MG63 (cell line): ENCODE data around the gene SGCD. TPM values are rescaled to one million over a fixed set of nuclear protein-coding genes. Genes with fewer than 3 reads are reported as not detected.

Experiments used
- DNase-seq: peaks from one replicate; pipeline ENCODE4 v3.0.0-alpha.2; 2020
- H3K27me3 ChIP-seq: fragments of 250-450 bp; sonication (Bioruptor Pico); 2 replicates; pipeline ENCODE4 v1.5.1; 2020; ENCODE audit warnings: mild to moderate bottlenecking, moderate library complexity
- H3K36me3 ChIP-seq: fragments of 250-450 bp; sonication (Bioruptor Pico); 2 replicates; pipeline ENCODE4 v1.5.1; 2020; ENCODE audit warnings: mild to moderate bottlenecking, moderate library complexity
- H3K4me3 ChIP-seq: fragments of 250-450 bp; sonication (Bioruptor Pico); 2 replicates; pipeline ENCODE4 v1.5.1; 2020; ENCODE audit warnings: mild to moderate bottlenecking, moderate library complexity
- H3K9me3 ChIP-seq: fragments of 250-450 bp; sonication (Bioruptor Pico); 2 replicates; pipeline ENCODE4 v1.5.1; 2020; ENCODE audit warnings: mild to moderate bottlenecking, moderate library complexity
- total RNA-seq: library from RNA; depleted of rRNA; stranded (reverse); fragments of >200 nt; shearing (Covaris generic); gene quantifications from 2 replicates; pipeline ENCODE4 v1.2.3, GENCODE V29; 2014; ENCODE audit warnings: low replicate concordance

Gene SGCD
- total RNA-seq, 1 experiment from 2014 or later = 0.49 TPM

DNA sequence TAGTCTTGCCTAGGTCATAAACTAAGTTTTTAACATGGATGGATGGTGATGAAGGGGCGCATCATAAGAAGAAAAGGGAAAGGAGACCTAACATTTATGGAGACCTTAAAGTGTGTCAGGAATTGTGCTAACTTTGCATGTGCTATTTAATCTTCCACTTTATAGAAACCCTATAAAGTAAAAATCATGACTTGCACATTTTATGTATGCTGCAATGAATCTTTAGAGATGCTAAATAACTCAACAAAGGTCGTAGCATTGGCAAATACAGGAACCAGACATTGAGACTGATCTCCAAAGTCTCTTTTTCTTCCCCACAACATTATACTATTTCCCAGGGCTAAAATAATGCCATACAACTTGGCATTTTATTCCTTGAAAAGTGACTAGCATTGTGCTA is 214.6 kb downstream of the SGCD start:
- H3K9me3 ChIP-seq = no peaks in the 10 kb centered on the region
- no peak for DNase-seq
- no peaks in the 10 kb centered on the region for H3K27me3 ChIP-seq
- no peak overlapping the region for H3K4me3 ChIP-seq
- H3K36me3 ChIP-seq = no peaks in the 10 kb centered on the region

GRCh38 chr5:156543348-156544145 is 216.6 kb downstream of the SGCD start:
- Histone ChIP-seq H3K36me3 (no peaks in the 10 kb centered on the region), H3K9me3 (no peaks in the 10 kb centered on the region), H3K27me3 (no peaks in the 10 kb centered on the region), H3K4me3 (no peak overlapping the region)
- DNase-seq = no peak

DNA sequence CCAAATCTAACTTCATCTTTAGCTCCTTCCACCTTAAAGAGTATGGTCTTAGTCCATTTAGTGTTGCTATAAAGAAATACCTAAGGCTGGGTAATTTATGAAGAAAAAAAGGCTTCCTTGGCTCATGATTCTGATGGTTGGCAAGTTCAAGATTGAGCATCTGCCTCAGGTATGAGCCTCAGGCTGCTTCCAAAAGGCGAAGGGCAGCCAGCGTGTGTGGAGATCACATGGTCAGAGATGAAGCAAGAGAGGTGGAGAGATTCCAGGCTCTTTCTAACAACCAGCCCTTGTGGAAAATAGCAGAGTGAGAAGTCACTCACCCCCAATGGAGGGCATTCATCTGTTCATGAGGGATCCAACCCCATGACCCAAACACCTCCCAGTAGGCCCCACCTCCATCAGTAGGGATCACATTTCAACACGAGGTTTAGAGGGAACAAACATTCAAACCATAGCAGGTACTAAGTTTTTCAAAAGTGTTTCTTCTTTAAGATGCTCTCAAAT is 225.9 kb downstream of the SGCD start:
- no peak for DNase-seq
- Histone ChIP-seq H3K4me3 (no peak overlapping the region), H3K27me3 (no peaks in the 10 kb centered on the region; the same call in 1 of the 2 replicates), H3K36me3 (no peaks in the 10 kb centered on the region), H3K9me3 (no peaks in the 10 kb centered on the region)

- no peak for DNase-seq
- no peaks in the 10 kb centered on the region for H3K36me3 ChIP-seq
- no peak overlapping the region for H3K4me3 ChIP-seq
These were observed 229.9 kb downstream of the SGCD start for GRCh38 chr5:156556666-156557406.

GRCh38 chr5:156560002-156560401 is 233.0 kb downstream of the SGCD start:
- no peaks in the 10 kb centered on the region for H3K9me3 ChIP-seq
- DNase-seq = no peak
- H3K27me3 ChIP-seq = no peaks in the 10 kb centered on the region; the same call in 1 of the 2 replicates
- no peaks in the 10 kb centered on the region for H3K36me3 ChIP-seq
- H3K4me3 ChIP-seq = no peak overlapping the region

More at GRCh38 chr5:156556666-156557406, 229.9 kb downstream of the SGCD start:
- H3K27me3 ChIP-seq = no peaks in the 10 kb centered on the region; the same call in 1 of the 2 replicates
- no peaks in the 10 kb centered on the region for H3K9me3 ChIP-seq

GRCh38 chr5:156561651-156562050 is 234.7 kb downstream of the SGCD start:
- Histone ChIP-seq H3K9me3 (no peaks in the 10 kb centered on the region), H3K36me3 (no peaks in the 10 kb centered on the region), H3K27me3 (no peaks in the 10 kb centered on the region), H3K4me3 (no peak overlapping the region)
- no peak for DNase-seq

DNA sequence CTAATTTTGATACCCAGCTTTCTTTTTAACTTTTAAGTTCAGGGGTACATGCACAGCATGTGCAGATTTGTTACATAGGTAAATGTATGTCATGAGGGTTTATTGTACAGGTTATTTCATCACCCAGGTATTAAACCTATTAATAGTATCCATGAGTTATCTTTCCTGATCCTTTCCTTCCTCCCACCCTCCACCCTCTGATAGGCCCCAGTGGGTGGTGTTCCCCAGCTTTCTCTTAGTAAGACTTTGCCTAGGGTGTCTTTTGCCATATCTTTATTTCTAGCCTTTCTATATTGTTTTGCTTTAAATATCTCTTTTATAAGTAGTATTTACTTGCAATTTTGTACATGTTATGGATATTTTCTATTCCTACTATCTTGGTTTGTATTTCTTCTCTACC is 243.7 kb downstream of the SGCD start:
- Histone ChIP-seq H3K9me3 (no peaks in the 10 kb centered on the region), H3K27me3 (no peaks in the 10 kb centered on the region), H3K4me3 (no peak overlapping the region), H3K36me3 (no peaks in the 10 kb centered on the region)
- DNase-seq = no peak

DNA sequence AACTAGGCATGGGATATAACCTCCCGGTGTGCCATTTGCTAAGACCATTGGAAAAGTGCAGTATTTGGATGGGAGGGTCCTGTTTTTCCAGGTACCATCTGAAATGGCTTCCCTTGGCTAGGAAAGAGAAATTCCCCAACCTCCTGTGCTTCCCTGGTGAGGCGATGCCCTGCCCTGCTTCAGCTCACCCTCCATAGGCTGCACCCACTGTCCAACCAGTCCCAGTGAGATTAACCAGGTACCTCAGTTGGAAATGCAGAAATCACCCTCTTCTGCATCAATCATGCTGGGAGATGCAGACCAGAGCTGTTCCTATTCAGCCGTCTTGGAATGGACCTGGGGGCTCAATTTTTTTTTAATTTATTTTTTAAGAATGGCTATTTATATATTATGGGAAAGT is 254.8 kb downstream of the SGCD start:
- no peak for DNase-seq
- H3K27me3 ChIP-seq = no peaks in the 10 kb centered on the region
- H3K9me3 ChIP-seq = no peaks in the 10 kb centered on the region
- no peak overlapping the region for H3K4me3 ChIP-seq
- H3K36me3 ChIP-seq = no peaks in the 10 kb centered on the region

GRCh38 chr5:156582193-156582598 is 255.2 kb downstream of the SGCD start:
- no peak for DNase-seq

GRCh38 chr5:156584871-156585270 is 257.9 kb downstream of the SGCD start:
- no peaks in the 10 kb centered on the region for H3K27me3 ChIP-seq
- H3K36me3 ChIP-seq = no peaks in the 10 kb centered on the region
- no peaks in the 10 kb centered on the region for H3K9me3 ChIP-seq
- no peak for DNase-seq
- H3K4me3 ChIP-seq = no peak overlapping the region

More at GRCh38 chr5:156582193-156582598, 255.2 kb downstream of the SGCD start:
- no peak overlapping the region for H3K4me3 ChIP-seq
- H3K36me3 ChIP-seq = no peaks in the 10 kb centered on the region
- H3K9me3 ChIP-seq = no peaks in the 10 kb centered on the region
- H3K27me3 ChIP-seq = no peaks in the 10 kb centered on the region

GRCh38 chr5:156585999-156586398 is 259.0 kb downstream of the SGCD start:
- Histone ChIP-seq H3K4me3 (no peak overlapping the region), H3K36me3 (no peaks in the 10 kb centered on the region), H3K27me3 (no peaks in the 10 kb centered on the region), H3K9me3 (no peaks in the 10 kb centered on the region)
- DNase-seq = no peak

DNA sequence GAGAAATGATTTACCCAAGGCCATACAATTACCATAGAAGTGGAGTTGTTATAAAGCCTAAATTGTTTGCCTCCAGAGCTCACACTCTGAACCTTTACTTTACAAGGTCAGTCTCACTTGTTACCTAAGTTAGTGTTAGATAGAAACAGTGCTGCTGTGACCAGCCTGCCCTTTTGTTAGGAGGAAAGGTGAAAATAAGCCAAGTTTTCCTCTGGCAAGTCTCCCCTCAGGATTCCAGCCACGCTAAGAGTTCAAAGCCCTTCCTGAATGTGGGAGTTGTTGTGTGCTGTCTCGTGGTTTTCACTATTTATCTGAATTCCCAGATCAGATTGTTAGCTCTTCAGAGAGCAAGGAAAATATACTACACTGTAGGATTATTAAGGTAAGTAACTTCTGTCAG is 260.0 kb downstream of the SGCD start:
- Histone ChIP-seq H3K36me3 (no peaks in the 10 kb centered on the region), H3K4me3 (no peak overlapping the region), H3K9me3 (no peaks in the 10 kb centered on the region), H3K27me3 (no peaks in the 10 kb centered on the region)
- no peak for DNase-seq

DNA sequence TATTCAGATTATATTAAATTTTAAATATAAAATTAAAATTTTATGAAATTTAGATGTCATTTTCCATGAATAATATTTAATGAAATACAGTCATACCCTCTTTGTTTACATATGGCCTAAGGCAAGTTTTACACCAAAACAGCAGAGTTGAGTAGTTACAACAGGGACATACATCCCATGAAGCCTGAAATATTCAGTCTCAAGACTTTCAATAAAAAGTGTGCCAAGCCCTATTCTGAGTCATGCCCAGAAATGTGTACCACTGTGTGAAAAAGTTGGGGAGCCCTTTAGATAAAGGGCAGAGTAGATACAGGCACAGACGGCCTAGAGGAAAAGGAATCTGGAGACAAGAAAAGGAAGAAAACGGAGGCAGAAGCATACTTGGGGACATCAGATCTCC is 261.3 kb downstream of the SGCD start:
- no peaks in the 10 kb centered on the region for H3K27me3 ChIP-seq
- no peak overlapping the region for H3K4me3 ChIP-seq
- H3K36me3 ChIP-seq = no peaks in the 10 kb centered on the region
- no peak for DNase-seq
- H3K9me3 ChIP-seq = no peaks in the 10 kb centered on the region

GRCh38 chr5:156589104-156589945 is 262.4 kb downstream of the SGCD start:
- H3K27me3 ChIP-seq = no peaks in the 10 kb centered on the region
- H3K4me3 ChIP-seq = no peak overlapping the region
- DNase-seq = no peak
- H3K36me3 ChIP-seq = no peaks in the 10 kb centered on the region
- H3K9me3 ChIP-seq = no peaks in the 10 kb centered on the region

DNA sequence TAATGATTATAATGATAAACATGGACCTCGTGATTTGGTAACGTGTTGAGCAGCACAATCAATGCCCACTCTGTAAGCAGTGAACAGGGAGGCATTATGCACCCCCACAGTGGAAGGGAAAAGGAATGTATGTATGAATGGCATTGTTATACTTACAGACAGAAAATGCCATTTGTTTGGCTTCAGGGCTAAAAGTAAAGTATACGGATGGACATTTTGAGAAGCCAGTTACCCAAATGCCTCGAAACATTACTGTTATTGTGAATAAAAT is 262.9 kb downstream of the SGCD start:
- Histone ChIP-seq H3K36me3 (no peaks in the 10 kb centered on the region), H3K9me3 (no peaks in the 10 kb centered on the region), H3K4me3 (no peak overlapping the region), H3K27me3 (no peaks in the 10 kb centered on the region)
- DNase-seq = no peak

DNA sequence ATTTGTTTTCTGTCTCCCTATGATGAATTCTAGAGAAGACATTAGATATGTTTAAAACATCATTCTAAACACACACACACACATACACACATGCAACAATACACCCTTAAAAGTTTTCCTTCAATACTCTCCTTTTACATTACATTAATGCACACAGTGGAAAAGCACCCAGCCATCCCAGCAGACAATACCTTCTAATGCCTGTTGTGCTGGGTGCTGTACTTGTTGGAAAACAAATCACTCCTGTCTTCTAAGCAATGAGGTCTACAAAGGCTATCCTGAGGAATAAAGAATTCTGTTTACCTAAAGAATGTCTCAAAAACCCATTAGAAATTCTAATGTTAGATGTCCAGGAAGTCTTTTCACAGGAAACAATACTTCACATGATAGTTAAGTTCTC is 264.0 kb downstream of the SGCD start:
- DNase-seq = no peak
- Histone ChIP-seq H3K27me3 (no peaks in the 10 kb centered on the region), H3K4me3 (no peak overlapping the region), H3K9me3 (no peaks in the 10 kb centered on the region), H3K36me3 (no peaks in the 10 kb centered on the region)

GRCh38 chr5:156591631-156592030 is 264.7 kb downstream of the SGCD start:
- Histone ChIP-seq H3K9me3 (no peaks in the 10 kb centered on the region), H3K27me3 (no peaks in the 10 kb centered on the region), H3K4me3 (no peak overlapping the region), H3K36me3 (no peaks in the 10 kb centered on the region)
- no peak for DNase-seq
